ENCODE measurements around the gene GLTPD2.

The GLTPD2 gene

GRCh38 chr17:4833941-4834680, 45.3 kb downstream of the GLTPD2 start:
- Histone ChIP-seq H4K12ac (ENCODE audit: low read depth, low read length) (peak overlapping the region; percentile 14), H3K79me1 (ENCODE audit: low read length) (peaks cover 11% of the 10 kb centered on the region), H3K79me2 (ENCODE audit: control insufficient read depth, insufficient read depth, low read length, poor library complexity) (peaks cover 29% of the 10 kb centered on the region), H3K27me3 (ENCODE audit: insufficient read depth, low read length) (no peaks in the 10 kb centered on the region), H3K4me2 (ENCODE audit: low read length) (peak overlapping the region; percentile 98), H3K9me3 (ENCODE audit: insufficient read depth, low read depth, low read length) (no peaks in the 10 kb centered on the region), H3K4ac (ENCODE audit: low read depth, low read length) (peak overlapping the region; percentile 93), H2BK120ac (ENCODE audit: insufficient read depth, low read length, poor library complexity) (peak overlapping the region; percentile 96), H3K4me3 (ENCODE audit: low read depth, low read length) (peak overlapping the region; percentile 98), H3K36me3 (ENCODE audit: control insufficient read depth in 1 of 2, insufficient read depth in 2 of 2, low read length in 2 of 2) (peaks cover 5 to 7% of the 10 kb centered on the region in 2 experiments), H2BK12ac (ENCODE audit: low read length) (no peak overlapping the region), H2AFZ (ENCODE audit: insufficient read depth, low read length, poor library complexity) (peak overlapping the region; percentile 3), H4K8ac (ENCODE audit: low read depth, low read length) (peak overlapping the region; percentile 90), H4K91ac (ENCODE audit: low read depth, low read length) (peak overlapping the region; percentile 97), H3K9ac (ENCODE audit: low read length) (peak overlapping the region; percentile 38), H2AK5ac (ENCODE audit: low read length) (peak overlapping the region; percentile 95), H3K27ac (ENCODE audit: low read depth, low read length) (peak overlapping the region; percentile 72), H2BK5ac (ENCODE audit: low read depth, low read length, poor library complexity) (peak overlapping the region; percentile 91), H3K4me1 (ENCODE audit: control insufficient read depth in 1 of 2, insufficient read depth in 2 of 2, low read length in 2 of 2) (peaks cover 13 to 22% of the 10 kb centered on the region in 2 experiments), H3K18ac (ENCODE audit: low read length) (peak overlapping the region; percentile 99), H3K23ac (ENCODE audit: low read length) (no peak overlapping the region), H3K14ac (ENCODE audit: low read length) (peak overlapping the region; percentile 97)
- WGBS (ENCODE audit: extremely low coverage, insufficient coverage, insufficient read length), result no CpG with 5 or more reads among the region's 15 CpGs
- peak in 1 of 2 donors; percentile 17 for DNase-seq

GRCh38 chr17:4834681-4835020, 45.9 kb downstream of the GLTPD2 start:
- peak overlapping the region; percentile 98 for H3K4me2 ChIP-seq (ENCODE audit: low read length)
- no peak overlapping the region for H3K9ac ChIP-seq (ENCODE audit: low read length)
- H2AFZ ChIP-seq (ENCODE audit: insufficient read depth, low read length, poor library complexity), result no peak overlapping the region
- H3K27ac ChIP-seq (ENCODE audit: low read depth, low read length), result peak overlapping the region; percentile 72
- no peaks in the 10 kb centered on the region for H3K27me3 ChIP-seq (ENCODE audit: insufficient read depth, low read length)
- H2BK5ac ChIP-seq (ENCODE audit: low read depth, low read length, poor library complexity), result no peak overlapping the region
- H4K8ac ChIP-seq (ENCODE audit: low read depth, low read length), result no peak overlapping the region
- H4K12ac ChIP-seq (ENCODE audit: low read depth, low read length), result peak overlapping the region; percentile 6
- peaks cover 13 to 22% of the 10 kb centered on the region in 2 experiments for H3K4me1 ChIP-seq (ENCODE audit: control insufficient read depth in 1 of 2, insufficient read depth in 2 of 2, low read length in 2 of 2)
- DNase-seq, result no peak
- no peak overlapping the region for H3K4me3 ChIP-seq (ENCODE audit: low read depth, low read length)
- peak overlapping the region; percentile 93 for H3K4ac ChIP-seq (ENCODE audit: low read depth, low read length)
- H3K18ac ChIP-seq (ENCODE audit: low read length), result peak overlapping the region; percentile 35
- peak overlapping the region; percentile 82 for H3K23ac ChIP-seq (ENCODE audit: low read length)
- peaks cover 31% of the 10 kb centered on the region for H3K79me2 ChIP-seq (ENCODE audit: control insufficient read depth, insufficient read depth, low read length, poor library complexity)
- peak overlapping the region; percentile 19 for H3K14ac ChIP-seq (ENCODE audit: low read length)
- H3K36me3 ChIP-seq (ENCODE audit: control insufficient read depth in 1 of 2, insufficient read depth in 2 of 2, low read length in 2 of 2), result peaks cover 5 to 7% of the 10 kb centered on the region in 2 experiments
- WGBS (ENCODE audit: extremely low coverage, insufficient coverage, insufficient read length), result no CpG with 5 or more reads among the region's 4 CpGs
- H3K9me3 ChIP-seq (ENCODE audit: insufficient read depth, low read depth, low read length), result no peaks in the 10 kb centered on the region
- H2BK12ac ChIP-seq (ENCODE audit: low read length), result no peak overlapping the region
- H2BK120ac ChIP-seq (ENCODE audit: insufficient read depth, low read length, poor library complexity), result no peak overlapping the region
- peak overlapping the region; percentile 60 for H2AK5ac ChIP-seq (ENCODE audit: low read length)
- no peak overlapping the region for H4K91ac ChIP-seq (ENCODE audit: low read depth, low read length)
- peaks cover 11% of the 10 kb centered on the region for H3K79me1 ChIP-seq (ENCODE audit: low read length)

GRCh38 chr17:4836221-4836620, 47.5 kb downstream of the GLTPD2 start:
- H3K79me1 ChIP-seq (ENCODE audit: low read length), result peaks cover 11% of the 10 kb centered on the region
- H3K9ac ChIP-seq (ENCODE audit: low read length), result no peak overlapping the region
- no peak overlapping the region for H4K12ac ChIP-seq (ENCODE audit: low read depth, low read length)
- no peak overlapping the region for H3K23ac ChIP-seq (ENCODE audit: low read length)
- peak overlapping the region; percentile 61 for H3K4ac ChIP-seq (ENCODE audit: low read depth, low read length)
- H4K91ac ChIP-seq (ENCODE audit: low read depth, low read length), result no peak overlapping the region
- no peaks in the 10 kb centered on the region for H3K27me3 ChIP-seq (ENCODE audit: insufficient read depth, low read length)
- H2BK12ac ChIP-seq (ENCODE audit: low read length), result no peak overlapping the region
- no peak overlapping the region for H2BK120ac ChIP-seq (ENCODE audit: insufficient read depth, low read length, poor library complexity)
- no peak overlapping the region for H3K4me3 ChIP-seq (ENCODE audit: low read depth, low read length)
- peaks cover 13 to 24% of the 10 kb centered on the region in 2 experiments for H3K4me1 ChIP-seq (ENCODE audit: control insufficient read depth in 1 of 2, insufficient read depth in 2 of 2, low read length in 2 of 2)
- no peaks in the 10 kb centered on the region for H3K9me3 ChIP-seq (ENCODE audit: insufficient read depth, low read depth, low read length)
- H3K36me3 ChIP-seq (ENCODE audit: control insufficient read depth in 1 of 2, insufficient read depth in 2 of 2, low read length in 2 of 2), result peaks cover 8 to 12% of the 10 kb centered on the region in 2 experiments
- H2AK5ac ChIP-seq (ENCODE audit: low read length), result no peak overlapping the region
- H2AFZ ChIP-seq (ENCODE audit: insufficient read depth, low read length, poor library complexity), result no peak overlapping the region
- DNase-seq, result no peak
- no peak overlapping the region for H3K4me2 ChIP-seq (ENCODE audit: low read length)
- no peak overlapping the region for H4K8ac ChIP-seq (ENCODE audit: low read depth, low read length)
- H3K27ac ChIP-seq (ENCODE audit: low read depth, low read length), result no peak overlapping the region
- H3K18ac ChIP-seq (ENCODE audit: low read length), result no peak overlapping the region
- H3K14ac ChIP-seq (ENCODE audit: low read length), result no peak overlapping the region
- H2BK5ac ChIP-seq (ENCODE audit: low read depth, low read length, poor library complexity), result no peak overlapping the region
- H3K79me2 ChIP-seq (ENCODE audit: control insufficient read depth, insufficient read depth, low read length, poor library complexity), result peaks cover 31% of the 10 kb centered on the region
- WGBS (ENCODE audit: extremely low coverage, insufficient coverage, insufficient read length), result no CpG with 5 or more reads among the region's 4 CpGs

GRCh38 chr17:4837471-4838308, 48.9 kb downstream of the GLTPD2 start:
- H4K8ac ChIP-seq (ENCODE audit: low read depth, low read length), result no peak overlapping the region
- no peak overlapping the region for H3K23ac ChIP-seq (ENCODE audit: low read length)
- no peak for DNase-seq
- peaks cover 11% of the 10 kb centered on the region for H3K79me1 ChIP-seq (ENCODE audit: low read length)
- no peaks in the 10 kb centered on the region for H3K27me3 ChIP-seq (ENCODE audit: insufficient read depth, low read length)
- no peak overlapping the region for H2BK5ac ChIP-seq (ENCODE audit: low read depth, low read length, poor library complexity)
- no peak overlapping the region for H2BK120ac ChIP-seq (ENCODE audit: insufficient read depth, low read length, poor library complexity)
- peak overlapping the region; percentile 59 for H3K4ac ChIP-seq (ENCODE audit: low read depth, low read length)
- no peak overlapping the region for H3K18ac ChIP-seq (ENCODE audit: low read length)
- no peak overlapping the region for H3K4me2 ChIP-seq (ENCODE audit: low read length)
- no peak overlapping the region for H4K12ac ChIP-seq (ENCODE audit: low read depth, low read length)
- H3K27ac ChIP-seq (ENCODE audit: low read depth, low read length), result no peak overlapping the region
- peaks cover 31% of the 10 kb centered on the region for H3K79me2 ChIP-seq (ENCODE audit: control insufficient read depth, insufficient read depth, low read length, poor library complexity)
- no peak overlapping the region for H2AFZ ChIP-seq (ENCODE audit: insufficient read depth, low read length, poor library complexity)
- H3K4me1 ChIP-seq (ENCODE audit: control insufficient read depth in 1 of 2, insufficient read depth in 2 of 2, low read length in 2 of 2), result peaks cover 13 to 24% of the 10 kb centered on the region in 2 experiments
- no peak overlapping the region for H3K4me3 ChIP-seq (ENCODE audit: low read depth, low read length)
- no peak overlapping the region for H3K9ac ChIP-seq (ENCODE audit: low read length)
- H3K14ac ChIP-seq (ENCODE audit: low read length), result no peak overlapping the region
- H3K9me3 ChIP-seq (ENCODE audit: insufficient read depth, low read depth, low read length), result no peaks in the 10 kb centered on the region
- H3K36me3 ChIP-seq (ENCODE audit: control insufficient read depth in 1 of 2, insufficient read depth in 2 of 2, low read length in 2 of 2), result peaks cover 8 to 13% of the 10 kb centered on the region in 2 experiments
- no peak overlapping the region for H2BK12ac ChIP-seq (ENCODE audit: low read length)
- H4K91ac ChIP-seq (ENCODE audit: low read depth, low read length), result no peak overlapping the region
- no peak overlapping the region for H2AK5ac ChIP-seq (ENCODE audit: low read length)
- no CpG with 5 or more reads among the region's 13 CpGs for WGBS (ENCODE audit: extremely low coverage, insufficient coverage, insufficient read length)
